Tongue (tissue), 2 donors: ENCODE results near the gene FOXK1. TPM values are rescaled to one million over a fixed set of nuclear protein-coding genes. Genes with fewer than 3 reads are reported as not detected.

ENCODE experiments used
- DNase-seq: peaks from one replicate; pipeline ENCODE4 v3.0.0-alpha.2; 2015
- total RNA-seq: library from RNA; depleted of rRNA; stranded (reverse); fragments of >200 nt; gene quantifications from one replicate; pipeline ENCODE4 v1.2.3, GENCODE V29; 2014

The FOXK1 gene
- total RNA-seq, 1 donor from 2014 or later, result 26.9 TPM

DNA sequence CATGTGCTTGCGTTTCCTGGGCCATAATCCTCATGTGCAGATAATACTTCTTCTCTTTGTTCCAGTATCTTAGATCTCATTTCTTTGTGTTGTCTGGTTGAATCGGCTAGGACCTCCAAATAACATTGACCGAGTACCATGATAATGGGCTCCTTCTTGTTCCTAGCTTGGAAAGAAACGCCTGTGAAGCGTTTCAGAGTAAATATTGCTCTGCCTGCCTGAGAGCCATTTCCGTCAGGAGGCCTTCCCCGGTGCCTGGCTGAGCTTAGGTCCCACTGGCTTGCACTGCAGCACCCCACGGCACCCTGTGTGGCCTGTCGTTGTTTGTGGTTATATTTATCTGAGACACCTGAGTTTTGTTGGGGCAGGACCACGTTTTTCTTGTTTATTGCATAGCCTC lies 17.7 kb downstream of the FOXK1 start:
- no peak for DNase-seq

DNA sequence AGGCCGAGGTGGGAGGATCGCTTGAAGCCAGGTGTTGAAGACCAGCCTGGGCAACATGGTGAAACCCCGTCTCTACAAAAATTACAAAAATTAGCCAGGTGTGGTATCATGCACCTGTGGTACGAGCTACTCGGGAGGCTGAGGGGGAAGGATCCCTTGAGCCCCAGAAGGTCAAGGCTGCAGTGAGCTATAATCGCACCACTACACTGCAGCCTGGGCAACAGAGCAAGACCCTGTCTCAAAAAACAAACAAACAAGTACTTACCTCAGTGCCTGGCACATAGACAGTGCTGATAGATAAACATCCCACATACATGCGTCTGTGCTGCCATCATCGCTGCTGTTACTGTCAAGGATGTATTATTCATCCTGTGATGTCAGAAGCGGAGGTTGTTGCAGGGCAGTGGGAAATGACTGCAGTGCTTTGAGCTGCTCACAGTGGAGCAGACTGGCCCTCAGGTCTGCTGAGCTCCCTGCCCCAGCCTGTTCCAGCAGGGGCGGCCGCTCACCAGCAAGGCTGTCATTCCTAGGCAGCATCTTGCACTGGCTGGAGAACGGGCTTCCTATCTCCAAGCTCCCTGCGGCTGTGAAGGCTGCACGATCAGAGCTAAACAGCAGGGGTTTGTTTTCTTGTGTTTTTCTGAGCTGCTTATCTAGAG lies 18.6 kb downstream of the FOXK1 start:
- no peak for DNase-seq

DNA sequence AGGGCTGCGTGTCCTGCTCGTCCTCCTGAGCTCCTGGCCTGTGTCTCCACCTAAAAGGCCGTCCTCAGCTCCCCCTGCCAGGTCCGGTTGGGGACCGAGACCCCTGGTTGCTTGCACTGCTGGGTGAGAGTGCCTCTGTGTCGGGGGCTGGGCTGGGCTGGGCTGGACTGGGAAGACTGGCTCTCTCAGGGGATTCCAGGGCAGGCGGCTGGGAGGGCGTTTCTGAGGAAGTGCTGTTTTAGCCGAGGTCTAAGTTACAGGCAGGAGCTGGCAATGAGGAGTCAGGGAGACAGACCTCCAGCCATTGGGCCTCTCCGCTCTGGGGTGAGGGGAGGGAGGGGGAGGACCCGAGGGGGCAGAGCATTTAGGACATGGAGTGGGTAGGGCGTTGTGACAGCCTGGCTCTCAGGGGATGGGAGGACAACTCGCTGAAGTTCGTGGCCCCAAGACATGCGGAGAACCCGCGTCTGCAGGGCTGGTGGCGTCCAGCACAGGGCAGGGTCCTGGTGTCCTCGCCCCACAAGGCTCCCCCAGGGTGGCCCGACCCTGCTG lies 20.9 kb downstream of the FOXK1 start:
- no peak for DNase-seq

DNA sequence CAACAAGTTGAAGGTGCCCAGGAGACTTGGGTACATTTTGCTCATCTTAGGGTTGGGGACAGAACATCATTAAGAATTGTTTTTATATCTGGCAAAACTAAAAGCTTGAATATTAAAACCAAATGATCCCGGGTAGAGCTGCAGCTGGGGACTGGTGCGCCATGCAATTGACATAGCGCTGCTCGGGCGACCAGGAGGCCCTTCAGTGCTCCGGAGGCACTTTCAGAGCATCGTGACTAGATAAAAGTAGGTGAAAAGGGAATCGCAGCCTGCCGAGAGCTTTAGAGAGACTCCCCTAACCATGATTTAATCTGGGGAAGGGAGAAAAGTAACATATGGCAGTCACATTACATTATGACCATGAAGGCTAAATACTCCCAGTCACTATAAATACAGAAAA lies 21.4 kb downstream of the FOXK1 start:
- no peak for DNase-seq

DNA sequence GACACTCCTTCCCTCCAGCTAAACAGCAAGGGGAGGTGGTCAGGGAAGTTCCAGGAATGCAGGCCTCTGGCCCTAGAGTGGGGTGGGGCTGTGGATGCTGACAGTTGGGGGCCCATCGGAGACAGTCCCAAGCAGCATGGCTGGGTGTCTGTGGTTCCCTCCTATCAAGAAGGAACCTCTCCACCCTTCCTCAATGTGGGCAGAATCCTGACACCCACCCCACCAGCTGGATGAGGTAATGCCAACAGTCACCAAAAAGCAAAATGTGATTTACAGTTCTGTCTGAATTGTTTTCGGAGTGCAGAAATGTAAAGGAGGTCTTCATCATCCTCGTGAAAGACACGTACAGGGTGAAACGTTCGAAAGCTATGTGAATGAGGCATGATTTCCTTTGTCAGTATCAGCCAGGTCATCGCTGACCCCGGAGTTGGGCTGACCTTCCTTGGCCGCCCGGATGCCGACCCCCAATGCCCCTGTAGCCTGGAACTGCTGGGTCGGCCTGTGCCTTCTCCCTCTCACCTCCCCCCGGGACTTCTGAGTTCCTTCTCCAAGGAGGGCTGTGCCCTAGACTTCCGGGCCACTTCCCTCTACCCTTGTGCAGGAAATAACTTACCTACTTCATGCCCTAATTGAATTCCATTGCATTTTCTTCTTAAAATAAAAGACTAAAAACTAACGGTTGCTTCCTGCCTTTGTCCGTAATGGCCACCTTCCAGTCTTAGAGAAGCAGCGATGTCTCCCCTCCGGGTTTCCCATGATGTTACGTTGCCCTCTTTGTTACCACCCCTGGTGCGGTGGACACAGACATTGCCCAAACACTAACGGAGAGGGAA lies 24.5 kb downstream of the FOXK1 start:
- DNase-seq, result no peak

DNA sequence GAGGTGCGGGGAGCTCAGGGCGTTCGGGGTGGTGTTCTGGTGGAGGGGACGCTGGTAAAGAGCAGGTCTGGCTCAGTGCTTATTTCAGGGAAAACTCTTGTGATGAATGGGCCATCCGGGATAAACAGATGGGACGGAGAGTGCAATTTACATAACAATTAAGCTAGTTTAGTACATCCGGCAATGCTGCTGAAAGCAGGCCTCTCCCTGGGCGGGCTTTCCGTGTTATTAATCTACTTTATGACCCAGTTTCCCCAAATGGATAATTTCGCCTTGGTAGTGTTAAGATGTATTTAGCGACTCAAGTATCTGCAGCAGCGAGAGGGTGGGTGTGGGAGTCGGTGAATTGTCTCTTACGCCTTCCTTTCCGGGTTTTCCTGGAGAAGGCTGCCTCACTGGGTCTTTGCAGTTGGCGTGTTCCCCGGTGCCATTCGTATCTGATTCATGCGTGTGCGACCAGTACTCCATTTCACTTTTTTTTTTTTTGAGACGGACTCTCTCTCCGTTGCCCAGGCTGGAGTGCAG lies 25.2 kb downstream of the FOXK1 start:
- no peak for DNase-seq

DNA sequence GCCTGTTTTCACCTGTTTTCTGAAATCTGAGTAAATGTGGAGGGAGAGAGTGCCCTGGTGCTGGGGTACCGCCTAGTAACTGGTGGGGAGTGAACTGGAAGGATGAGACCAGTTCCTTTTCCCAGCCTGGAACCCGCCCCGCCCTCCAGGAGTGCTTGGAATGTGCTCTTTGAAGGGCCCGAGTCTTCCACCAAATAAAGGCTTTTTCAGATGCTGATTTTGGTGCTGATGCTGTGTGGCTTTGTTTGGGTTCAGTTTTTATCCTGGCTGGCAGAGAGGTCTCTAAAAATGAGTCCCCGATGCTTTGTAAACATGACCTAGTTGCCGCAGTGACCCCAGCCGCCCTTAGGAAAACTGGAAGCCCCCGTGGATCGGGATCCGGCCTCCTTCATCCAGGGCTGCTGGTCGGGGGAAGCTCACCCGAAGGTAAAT lies 25.9 kb downstream of the FOXK1 start:
- no peak for DNase-seq

DNA sequence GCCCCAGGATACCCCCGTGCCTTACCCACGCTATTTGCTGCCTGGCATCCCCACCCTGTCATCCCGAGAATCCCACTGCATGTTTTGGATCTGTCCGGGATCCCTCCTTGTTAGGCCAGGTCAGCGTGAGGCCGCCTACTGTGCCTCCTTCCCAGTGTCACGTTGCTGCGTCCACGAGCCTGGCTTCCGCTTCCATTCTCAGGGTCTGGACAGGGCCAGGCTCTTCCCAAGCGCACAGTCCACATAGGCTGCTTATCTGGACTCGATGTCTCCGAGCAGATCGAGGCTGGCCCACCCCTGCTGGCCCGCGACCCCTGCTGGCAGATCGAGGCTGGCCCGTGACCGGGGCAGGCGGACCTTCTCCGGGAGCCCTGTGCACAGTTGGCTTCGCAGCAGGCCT lies 27.1 kb downstream of the FOXK1 start:
- no peak for DNase-seq

DNA sequence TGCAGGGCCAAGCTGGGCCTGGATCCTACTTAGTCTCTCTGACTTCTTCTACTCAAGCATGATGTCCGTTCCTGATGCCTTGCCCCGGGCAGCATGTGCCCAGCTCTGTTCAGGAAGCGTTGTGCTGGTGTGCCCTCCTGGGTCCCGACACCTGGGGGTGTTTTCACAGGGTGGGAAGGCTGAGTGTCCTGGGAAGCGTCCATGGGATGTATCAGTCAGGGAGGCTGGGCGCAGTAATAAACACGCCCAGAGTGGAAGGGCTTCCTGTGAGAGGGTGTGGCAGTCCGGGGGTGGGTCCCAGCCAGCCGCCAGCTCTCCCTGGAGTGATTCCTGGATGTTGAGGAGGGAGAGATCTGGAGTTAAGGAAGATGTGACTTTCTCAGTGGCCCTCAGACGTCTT lies 29.0 kb downstream of the FOXK1 start:
- no peak for DNase-seq

DNA sequence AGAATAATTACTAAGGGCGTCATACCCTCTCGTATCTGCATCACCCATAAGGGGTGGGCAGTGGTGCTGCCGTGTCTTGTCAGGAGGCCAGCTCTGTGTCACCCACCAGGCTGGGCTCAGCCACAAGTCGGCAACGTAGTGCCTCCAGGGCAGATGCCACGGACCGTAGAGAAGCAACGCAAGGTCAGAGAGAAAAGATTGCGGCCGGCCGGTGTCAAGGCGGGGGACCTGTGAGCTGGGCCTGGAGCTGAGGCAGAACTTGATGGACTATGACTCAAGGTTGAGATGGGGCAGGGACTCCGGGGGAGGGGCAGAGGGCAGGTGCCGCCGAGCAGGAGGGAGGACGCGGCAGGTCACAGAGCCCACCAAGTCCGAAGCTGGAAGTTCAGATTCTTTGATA lies 29.5 kb downstream of the FOXK1 start:
- no peak for DNase-seq

DNA sequence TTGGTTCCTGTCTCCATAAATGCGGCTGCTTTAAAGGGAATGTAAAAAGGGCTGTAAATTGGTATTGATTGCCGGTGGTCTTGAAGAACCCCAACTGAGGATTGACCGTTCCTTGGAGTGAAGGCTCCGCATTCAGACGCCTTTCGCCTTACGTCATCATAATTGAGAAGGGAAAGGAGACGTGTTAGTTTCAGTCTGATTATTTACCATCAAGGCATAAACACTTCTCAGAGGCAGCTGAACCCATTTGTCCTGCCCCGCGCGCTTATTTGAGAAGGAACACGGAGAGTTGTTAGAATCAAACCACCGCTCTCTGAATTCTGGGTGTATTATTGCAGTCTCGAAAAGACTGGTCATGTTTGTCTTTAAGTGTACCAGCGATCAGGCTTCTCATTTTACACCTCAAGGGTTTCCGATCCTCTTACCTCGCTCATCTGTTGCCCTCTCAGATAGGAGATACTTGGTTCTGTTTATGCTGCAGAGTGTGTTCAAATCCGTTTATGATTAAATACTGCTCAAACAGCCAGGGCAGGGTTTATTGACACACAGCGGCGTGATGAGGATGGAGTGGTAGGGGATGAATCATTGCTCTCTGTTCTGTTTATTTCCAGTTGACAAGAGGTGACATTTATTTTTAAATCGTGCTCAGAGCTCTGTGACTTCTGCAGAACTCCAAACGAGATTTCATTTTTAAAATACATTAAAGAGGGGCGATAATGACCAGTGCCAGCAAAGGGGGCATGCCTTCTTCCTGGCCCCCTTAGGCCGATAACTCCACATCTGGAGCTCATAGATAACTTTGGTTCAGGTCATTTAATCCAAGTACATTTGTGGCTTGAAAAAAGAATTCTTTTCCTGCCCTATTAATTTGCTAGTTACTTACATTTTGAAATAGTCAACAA lies 30.4 kb downstream of the FOXK1 start:
- DNase-seq, result peak; percentile 29

DNA sequence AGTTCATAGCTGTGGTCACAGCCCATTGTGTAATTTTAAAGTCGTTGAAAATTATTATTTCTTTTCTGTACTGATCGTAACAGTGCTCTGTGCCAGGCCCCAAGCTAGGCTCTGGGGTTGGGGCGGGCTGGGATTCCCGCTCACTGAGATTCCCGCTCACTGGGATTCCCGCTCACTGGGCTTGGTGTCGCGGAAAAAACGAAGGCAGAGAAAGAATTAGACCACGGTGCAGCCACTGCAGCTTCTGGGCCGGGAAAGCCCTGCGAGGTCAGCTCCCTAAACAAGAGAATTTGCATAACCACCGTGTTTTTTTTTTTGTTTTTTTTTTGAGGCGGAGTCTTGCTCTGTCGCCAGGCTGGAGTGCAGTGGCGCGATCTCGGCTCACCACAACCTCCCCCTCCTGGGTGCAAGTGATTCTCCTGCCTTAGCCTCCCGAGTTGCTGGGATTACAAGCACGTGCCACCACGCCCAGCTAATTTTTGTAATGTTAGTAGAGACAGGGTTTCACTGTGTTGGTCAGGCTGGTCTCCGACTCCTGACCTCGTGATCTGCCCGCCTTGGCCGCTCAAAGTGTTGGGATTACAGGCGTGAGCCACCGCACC lies 31.2 kb downstream of the FOXK1 start:
- DNase-seq, result no peak

DNA sequence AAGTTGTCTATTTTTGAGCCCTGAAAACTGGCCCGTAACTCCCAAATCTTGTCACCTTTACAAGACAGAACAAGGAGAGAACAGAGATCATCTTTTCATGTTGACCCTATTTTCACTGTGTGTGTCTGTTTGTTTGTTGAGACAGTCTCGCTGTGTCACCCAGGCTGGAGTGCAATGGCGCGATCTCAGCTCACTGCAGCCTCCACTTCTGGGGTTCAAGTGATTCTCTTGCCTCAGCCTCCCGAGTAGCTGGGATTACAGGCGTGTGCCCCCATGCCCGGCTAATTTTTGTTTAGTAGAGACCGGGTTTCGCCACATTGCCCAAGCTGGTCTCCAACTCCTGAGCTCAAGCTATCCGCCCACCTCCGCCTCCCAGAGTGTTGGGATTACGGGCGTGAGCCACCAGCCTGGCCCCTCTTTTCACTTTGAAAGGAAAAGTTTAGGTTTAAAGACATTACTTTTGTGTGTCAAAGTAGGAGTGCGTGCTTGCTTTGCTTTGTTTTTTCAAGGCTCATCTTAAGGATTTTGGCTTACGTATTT lies 32.1 kb downstream of the FOXK1 start:
- no peak for DNase-seq

DNA sequence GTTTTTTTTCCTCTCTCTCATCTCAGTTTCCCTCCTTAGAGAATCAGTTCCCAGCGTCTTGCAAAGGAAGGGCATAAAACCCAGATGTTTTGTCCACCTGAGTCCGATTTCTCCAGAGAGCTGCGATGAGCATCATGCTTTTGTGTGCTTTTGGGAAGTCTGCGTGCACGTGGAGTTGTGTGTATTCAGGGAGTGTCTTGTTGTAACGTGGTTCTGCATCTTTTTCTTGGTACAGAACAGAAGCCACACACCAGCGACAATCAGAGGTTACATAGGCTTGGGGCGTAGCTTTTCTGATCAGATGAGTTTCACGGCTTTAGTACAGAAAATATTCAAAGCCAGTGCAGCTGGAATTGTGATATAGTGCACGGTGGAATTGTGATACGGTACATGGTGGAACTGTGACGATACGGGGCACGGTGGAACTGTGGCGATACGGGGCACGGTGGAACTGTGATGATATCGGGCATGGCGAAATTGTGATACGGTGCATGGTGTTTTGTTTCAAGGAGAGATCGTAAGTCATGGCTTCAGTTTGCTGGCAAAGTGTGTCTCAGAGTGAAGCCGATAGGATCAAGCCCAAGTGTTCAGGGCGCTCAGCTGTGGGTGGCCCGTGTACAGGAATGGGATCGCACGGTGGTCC lies 32.8 kb downstream of the FOXK1 start:
- no peak for DNase-seq

DNA sequence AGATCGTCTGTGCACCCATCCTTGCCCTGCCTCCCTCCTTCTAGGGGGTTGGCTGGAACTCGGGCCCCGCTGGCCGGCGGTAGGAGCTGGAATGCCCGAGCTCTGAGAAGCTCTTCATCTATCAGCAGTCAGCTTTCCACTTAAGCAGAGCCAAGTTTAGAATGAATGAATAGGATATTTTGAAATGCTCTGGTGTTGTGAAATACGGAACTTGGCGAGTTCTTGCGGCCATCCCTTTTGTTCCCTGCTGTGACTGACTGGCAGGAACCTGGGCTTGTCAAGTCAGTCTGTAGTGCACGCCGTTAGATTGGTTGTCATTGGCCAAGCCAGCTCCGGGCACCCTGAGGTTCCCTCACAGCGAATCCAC lies 33.3 kb downstream of the FOXK1 start:
- peak; percentile 49 for DNase-seq

DNA sequence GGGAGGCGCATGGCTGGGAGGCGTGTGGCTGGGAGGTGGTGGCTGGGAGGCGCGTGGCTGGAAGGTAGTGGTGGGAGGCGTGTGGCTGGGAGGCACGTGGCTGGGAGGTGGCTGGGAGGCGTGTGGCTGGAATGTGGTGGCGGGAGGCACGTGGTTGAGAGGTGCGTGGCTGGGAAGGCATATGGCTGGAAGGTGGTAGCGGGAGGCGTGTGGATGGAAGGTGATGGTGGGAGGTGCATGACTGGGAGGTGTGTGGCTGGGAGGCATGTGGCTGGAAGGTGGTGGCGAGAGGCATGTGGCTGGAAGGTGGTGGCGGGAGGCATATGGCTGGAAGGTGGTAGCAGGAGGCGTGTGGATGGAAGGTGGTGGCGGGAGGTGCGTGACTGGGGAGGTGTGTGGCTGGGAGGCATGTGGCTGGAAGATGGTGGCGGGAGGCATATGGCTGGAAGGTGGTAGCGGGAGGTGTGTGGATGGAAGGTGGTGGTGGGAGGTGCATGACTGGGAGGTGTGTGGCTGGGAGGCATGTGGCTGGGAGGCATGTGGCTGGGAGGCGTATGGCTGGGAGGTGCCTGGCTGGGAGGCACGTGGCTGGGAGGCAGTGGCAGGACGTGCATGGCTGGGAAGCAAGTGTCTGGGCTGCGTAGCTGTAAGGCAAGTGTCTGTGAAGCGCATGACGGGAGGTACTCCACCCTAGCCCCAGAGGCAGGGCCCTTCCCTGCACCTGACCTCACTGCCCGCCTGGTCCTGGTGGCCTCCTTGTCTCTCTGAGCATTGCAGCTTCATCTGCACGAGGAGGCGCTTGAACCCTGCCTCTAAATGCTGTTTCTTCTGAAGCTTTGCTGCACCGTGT lies 35.1 kb downstream of the FOXK1 start:
- DNase-seq, result no peak

DNA sequence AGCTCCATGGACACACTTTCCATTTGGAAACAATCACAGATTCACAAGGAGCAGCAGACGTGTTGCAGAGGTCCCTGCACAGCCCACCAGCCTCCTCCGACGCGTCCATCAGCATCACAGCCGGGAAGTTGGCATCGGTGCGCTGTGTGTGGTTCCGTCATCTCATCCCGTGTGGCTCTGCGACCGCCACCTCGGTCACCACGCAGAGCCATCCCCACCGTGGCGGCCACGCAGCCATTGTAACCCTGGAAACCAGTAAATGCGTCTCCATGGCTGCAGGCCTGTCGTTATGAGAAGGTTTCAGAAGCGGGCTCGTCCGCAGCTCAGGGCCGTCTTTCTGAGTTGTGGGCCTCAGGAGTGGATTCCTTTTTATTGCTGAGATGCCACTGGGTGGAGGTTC lies 36.0 kb downstream of the FOXK1 start:
- DNase-seq, result no peak

DNA sequence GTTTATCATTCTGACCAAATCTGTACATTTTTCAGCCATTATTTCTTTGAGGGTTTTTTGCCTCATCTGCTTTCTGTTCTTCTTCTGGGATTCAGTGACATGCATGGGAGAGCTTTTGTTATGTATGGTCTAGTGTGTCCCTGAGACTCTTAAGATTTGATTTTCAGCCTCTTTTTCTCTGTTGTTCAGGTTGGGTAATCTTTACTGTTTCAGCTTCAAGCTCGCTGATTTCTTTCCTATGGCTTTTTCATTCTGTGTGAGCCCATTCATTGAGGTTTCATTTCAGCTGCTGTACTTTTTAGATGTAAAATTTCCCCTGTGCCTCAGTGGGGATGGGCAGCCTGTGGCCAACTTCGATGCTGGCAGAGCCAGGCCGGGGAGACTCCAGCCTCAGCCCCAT lies 38.1 kb downstream of the FOXK1 start:
- DNase-seq, result no peak

DNA sequence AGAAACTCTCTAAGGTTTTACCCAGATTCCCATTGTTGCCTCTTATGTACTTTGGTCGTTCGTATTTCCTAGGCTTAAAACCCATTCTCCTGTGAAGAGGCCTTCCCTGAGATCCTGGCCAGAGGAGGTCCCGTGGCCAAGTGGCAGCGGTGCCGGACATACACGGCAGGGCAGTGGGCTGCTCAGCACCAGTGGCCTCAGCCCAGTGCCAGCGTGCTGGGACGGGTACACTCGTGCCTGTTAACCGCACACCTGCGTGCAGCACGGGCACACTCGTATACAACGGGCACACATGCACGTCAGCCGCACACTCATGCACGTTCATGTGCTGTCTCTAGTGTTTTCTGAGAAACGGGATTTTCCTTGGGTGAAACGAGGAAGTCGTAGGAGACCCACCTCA lies 40.2 kb downstream of the FOXK1 start:
- no peak for DNase-seq

DNA sequence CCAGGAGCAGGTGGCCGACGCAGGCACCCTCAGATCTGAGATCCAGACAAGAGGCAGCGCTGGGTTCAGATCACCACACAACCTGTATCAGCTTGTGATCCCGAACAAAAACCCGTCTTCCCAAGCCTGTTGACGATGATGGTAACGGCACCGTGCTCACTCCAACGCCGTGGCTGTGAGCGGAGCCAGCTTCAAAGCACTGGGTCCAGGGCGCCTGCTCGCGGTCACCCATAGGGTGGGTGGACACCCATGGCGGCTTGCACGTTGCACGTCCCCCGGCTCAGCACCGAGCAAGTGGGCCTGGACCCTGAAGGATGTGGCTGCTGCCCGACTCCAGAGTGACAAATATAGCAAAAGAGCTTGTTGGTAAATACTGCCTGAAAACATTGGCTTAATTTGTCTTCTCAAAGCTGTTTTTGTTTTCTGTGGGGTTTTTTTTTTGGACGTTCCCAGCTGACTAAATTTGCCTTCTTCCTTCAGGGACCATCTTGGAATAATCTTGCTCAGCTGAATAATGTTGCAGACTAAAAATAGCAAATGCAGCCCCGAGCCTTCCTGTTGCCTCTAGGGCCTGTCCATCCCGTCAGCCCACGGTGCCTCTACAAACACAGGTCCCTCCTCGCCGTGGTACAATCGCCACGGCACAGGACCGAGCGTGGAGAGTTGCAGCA lies 41.0 kb downstream of the FOXK1 start:
- DNase-seq, result no peak
